GM15510 (cell line): ENCODE results near the gene MAP3K13.

ENCODE experiments used
- POLR2A ChIP-seq: IDR thresholded peaks from 3 replicates; pipeline ENCODE4 v1.6.1; 2011; ENCODE audit warnings: borderline replicate concordance; ENCODE audit not compliant: insufficient read length; ENCODE audit errors: extremely low read depth

MAP3K13 gene

DNA sequence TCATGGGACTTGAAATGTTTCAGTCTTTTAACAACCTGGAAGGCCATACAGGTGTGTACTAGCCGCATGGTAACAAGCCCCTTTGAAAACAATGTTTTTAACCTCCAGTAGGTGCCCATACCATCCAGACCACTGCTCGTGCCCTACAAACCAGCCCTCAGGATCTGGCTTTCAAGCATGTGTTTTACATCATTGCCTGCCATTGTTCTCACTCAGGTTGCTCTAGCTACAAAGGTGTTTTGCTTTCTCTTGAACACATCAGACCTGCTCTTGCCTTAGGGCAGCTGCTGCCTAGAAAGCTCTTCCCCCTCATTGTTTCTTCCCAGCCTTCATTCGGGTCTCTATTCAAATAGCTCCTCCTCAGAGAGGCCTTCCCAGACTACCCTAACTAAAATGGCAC, 32.3 kb upstream of the MAP3K13 start:
- no peak for TF ChIP-seq POLR2A

DNA sequence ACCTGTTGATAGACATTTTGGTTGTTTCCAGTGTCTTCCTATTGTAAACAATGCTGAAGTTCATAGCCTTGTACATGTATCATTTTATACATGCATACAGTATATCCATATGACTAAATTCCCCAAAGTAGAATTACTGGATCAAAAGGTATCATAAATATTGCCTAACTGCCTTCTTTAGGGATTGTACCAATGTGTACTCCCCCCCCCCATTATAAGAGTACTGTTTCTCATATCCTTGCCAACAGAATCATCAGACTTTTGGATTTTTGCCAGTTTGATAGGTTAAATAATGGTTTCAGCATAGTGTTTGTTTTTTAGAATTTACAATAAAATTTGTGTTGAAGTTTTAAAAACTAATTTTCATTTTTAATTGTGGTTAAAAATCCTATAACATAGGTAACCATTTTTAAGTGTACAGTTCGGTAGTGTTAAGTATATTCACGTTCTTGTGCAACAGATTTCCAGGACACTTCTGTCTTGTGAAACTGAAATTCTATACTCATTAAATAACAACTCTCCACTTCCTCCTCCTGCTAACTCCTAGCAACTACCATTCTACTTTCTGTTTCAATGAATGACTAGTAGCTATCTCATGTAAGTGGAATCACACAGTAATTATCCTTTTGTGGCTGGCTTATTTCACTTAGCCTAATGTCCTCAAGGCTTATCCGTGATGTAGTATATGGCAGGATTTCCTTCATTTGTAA, 30.8 kb upstream of the MAP3K13 start:
- TF ChIP-seq POLR2A, result no peak

DNA sequence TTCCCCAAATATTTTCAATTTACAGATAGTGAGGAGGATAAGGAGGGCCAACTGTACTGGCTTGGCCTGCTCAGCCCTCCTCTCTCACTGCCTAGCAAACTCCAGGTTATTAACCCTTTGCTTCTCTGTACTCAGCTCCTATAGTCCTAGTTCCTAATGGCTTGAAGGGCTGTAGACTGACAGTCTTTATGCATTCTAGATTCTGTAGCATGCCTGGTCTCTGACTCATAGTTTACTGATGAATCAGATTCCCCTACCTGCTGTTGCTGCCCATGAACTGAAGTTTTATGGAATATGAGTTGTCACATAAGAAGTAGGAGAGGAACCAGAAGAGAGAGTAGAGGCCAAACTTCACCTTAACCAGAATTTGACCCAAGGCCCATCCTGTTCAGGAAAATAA, 27.1 kb upstream of the MAP3K13 start:
- no peak for TF ChIP-seq POLR2A

DNA sequence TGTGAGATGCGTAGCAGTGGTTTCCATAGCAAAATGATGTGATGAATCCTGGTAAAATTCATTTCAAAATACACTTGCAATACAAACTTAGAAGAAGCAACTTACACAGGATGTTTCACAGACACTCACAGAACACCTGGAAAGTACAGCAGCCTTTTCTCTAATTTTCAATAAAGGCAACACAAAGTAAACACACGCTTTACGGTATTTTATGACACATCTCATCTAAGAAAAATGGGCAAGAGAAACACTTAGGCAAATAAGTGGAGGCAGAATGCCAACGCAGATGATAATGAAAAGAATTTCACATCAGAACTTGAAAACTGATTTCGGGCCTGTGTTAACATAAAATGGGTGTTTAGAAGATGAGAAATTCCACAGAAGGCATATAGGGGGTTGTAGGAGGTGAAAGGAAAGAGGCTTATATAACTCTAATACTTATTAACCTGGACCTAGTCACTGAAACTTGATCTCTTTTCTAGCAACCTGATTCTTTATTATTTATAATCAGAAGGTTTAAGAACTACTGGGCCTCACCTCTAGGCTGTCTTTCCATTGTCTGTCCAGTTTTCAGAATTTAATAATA, 25.6 kb upstream of the MAP3K13 start:
- TF ChIP-seq POLR2A, result no peak

DNA sequence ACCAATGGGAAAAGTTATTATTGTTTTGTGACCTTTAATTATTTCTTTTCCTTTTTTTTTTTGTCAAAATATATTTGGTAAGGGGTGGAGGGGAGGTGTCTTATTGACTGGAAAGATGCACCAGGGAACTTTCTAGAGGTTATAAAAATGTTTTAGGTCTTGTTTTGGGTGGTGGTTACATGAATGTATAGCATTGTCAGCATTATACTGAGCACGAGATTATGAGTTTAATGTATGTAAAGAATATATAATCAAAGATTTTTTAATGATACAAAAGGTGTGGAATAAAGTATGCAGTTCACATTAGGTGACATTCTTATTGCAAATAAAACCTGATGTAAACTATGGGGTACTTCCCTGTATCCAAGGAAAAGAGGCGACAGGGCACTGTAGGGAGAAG, 23.0 kb upstream of the MAP3K13 start:
- TF ChIP-seq POLR2A, result no peak

DNA sequence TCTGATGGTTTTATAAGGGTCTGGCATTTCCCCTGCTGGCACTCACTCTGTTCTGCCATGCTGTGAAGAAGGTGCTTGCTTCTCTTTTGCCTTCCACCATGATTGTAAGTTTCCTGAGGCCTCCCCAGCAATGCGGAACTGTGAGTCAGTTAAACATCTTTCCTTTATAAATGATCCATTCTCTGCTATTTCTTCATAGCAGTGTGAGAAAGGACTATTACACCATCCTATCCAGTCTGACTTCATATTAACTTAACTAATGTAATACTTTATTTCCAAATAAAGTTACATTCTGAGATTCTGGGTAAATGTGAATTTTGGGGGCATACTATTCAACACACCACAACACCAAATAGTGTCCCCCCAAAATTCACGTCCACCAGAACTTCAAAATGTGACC, 22.2 kb upstream of the MAP3K13 start:
- TF ChIP-seq POLR2A, result no peak

DNA sequence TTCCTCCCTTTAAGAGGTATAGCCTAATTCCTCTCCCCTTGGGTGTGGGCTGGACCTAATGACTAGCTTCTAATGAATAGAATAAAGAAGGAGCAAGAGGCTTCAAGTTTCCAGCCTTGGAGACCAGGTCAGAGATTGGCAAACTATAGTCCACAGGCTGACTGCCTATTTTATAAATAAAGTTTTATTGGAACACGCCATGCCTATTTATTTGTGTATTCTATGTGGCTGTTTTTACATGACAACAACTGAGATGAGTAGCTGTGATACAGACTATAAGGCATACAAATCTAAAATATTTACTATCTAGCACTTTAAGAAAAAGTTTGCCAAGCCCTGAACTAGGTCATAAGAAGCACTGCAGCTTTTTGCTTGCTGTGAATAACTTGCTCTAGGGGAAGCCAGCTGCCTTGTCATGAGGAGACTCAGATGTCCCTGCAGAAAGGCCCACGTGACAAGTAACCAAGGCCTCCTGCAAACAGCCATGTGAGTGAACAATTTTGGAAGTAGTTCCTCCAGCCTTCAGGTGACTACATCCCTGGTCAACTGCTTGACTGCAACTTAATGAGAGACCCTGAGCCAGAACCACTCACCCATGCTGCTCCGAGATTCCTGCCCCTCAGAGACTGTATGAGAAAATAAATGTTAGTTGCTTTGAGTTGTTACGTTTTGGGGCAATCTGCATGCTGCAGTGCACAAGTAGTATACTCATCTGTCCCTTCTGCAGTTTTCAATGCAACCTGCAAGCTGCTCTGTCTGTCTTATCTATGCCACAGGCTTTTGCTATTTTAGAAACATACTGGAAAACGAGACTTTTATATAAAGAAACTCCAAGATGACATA, 21.1 kb upstream of the MAP3K13 start:
- no peak for TF ChIP-seq POLR2A

DNA sequence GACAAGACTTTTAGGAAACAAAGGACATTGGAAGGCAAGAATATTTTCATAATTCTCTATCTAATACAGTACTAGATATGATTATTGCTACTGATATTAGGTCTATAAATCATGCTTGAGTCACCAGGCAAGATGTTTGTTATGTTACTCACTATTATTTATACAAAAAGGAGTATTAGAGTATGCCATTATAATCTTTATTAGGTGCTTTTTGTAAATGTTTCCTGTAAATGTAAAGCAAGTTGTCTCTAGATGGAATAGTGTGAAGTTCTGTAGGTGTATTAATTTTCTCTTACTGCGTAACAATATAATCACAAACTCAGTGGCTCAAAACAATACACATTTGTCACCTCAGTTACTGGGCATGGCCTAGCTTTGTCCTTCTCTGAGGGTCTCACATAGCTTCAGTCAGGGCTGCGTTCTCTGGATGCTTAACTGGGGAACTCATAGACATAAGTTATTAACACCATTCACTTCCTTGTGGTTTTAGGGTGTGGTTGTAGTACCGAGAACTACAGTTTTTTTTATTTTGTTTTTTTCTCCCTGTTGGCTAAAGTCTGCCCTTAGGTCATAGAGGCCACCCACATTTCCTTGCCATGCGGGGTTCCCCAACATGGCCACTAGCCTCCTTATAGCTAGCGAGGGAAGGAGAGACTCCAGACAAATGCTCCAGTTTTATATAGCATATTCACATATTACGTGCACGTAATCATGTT, 20.3 kb upstream of the MAP3K13 start:
- TF ChIP-seq POLR2A, result no peak

DNA sequence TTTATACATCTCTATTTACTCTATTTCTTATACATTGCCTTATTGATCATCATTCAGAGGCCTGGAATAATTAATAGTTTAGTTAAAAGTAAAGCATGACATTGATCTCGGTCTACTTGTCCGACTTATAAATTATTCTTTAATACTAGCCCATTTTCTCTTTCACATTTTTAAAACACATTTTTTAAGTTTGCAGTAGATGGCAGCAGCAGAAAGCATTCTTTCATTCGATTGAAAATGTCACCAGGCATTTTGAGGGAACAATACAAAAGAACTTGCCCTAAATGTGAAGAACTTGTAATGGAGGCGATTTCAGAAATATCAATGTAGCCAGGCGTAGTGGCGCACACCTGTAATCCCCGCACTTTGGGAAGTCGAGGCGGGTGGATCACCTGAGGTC, 15.5 kb upstream of the MAP3K13 start:
- no peak for TF ChIP-seq POLR2A

DNA sequence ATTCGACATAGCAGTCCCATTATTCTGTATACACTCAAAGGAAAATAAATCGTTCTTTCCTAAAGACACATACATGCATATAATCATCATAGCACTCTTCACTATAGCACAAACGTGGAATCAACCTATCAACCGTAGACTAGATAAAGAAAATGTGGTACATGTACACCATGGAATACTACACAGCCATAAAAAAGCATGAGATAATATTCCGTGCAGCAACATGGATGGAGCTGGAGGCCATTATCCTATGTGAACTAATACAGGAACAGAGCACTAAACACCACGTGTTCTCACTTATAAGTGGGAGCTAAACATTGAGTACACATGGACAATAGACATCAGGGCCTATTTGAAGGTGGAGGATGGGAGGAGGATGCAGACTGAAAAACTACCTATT, 12.1 kb upstream of the MAP3K13 start:
- no peak for TF ChIP-seq POLR2A

DNA sequence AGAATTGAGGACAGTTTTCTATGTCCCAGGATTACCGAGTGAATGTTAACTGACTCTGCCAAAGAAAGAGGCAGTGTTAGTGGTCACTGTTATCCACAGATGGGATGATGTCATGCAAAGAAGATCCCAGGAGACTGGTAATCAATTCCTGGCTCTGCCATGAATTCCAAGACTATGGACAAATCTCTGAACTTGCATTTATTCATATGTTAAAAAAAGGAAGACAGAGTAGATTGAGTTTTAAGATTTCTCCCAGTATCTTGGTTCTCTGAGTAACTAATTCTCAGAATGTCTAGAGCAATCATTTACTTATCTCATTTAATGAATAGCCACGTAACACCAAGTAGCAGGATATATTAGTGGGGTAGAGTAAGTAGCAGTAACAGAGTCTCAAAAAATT, 11.5 kb upstream of the MAP3K13 start:
- no peak for TF ChIP-seq POLR2A

DNA sequence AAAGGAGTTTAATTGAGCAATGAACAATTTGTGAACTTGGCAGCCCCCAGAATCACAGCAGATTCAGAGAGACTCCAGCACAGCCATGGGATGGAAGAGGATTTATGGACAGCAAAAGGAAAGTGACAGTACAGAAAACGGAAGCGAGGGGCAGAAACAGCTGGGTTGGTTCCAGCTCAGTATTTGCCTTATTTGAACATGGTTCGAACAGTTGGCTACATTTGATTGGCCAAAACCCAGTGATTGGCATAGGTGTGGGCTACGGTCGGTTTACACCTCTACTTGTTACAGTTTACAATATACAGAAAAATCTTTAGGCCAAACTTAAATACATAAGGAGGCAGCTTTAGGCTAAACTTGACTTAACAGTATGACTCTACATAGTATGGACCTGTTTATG, 9.7 kb upstream of the MAP3K13 start:
- TF ChIP-seq POLR2A, result no peak

DNA sequence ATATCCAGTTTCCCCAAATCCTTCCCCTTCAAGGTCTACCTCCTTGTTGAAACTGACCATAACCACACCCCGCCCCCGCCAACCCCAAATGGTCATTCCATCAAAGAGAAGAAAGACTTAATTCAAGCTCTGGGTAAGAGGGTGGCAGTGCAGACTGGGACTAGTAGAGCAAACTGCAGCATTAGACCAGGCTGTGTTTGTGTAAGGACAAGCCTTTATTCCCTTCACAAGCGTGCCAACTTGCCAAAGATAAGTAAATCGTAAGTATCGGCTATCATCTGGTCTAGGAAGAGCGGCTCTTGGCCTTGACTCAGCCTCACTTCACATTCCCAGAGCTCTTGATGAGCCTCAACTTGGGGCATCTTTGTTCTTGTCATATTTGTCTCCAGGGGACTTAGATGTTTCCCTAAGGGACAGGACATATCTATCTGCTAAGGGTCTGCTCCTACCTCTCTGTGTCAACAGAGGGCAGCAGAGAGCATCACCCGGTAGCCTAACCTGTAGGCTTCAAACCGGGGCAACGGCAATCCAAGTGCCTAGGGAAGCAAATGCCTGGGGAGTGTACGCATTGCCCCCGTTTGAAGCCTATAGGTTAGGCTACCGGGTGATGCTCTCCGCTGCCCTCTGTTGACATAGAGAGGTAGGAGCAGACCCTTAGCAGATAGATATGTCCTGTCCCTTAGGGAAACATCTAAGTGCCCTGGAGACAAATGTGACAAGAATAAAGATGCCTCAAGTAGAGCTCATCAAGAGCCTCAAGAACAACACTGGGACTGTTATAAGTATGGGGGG, 8.9 kb upstream of the MAP3K13 start:
- no peak for TF ChIP-seq POLR2A

DNA sequence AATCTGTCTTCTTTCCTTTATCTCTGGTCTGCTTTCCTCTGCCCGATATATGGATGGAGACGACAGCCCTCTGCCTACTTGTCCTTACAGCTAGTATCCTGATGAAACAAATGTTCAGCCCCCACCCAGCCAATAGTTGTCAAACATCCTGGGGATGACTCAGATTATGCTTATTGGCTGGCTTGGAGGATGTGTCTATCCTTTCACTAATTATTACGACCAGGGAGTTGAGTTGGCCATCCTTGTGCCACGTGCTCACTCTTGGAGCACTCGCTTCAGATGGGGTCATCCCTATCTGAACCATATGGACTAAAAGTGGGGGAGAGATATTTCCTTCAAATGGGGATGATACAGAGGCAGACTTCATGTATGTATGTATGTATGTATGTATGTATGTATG, 6.4 kb upstream of the MAP3K13 start:
- no peak for TF ChIP-seq POLR2A
